ENCODE data around the gene UGT1A5. TPM values are rescaled to one million over a fixed set of nuclear protein-coding genes. Genes with fewer than 3 reads are reported as not detected.

UGT1A5 gene
- total and polyA plus RNA-seq, 2 of the 8 experiments (the other 6 are each of a cell fraction or from before 2014, with no cell fraction given), result not detected

DNA sequence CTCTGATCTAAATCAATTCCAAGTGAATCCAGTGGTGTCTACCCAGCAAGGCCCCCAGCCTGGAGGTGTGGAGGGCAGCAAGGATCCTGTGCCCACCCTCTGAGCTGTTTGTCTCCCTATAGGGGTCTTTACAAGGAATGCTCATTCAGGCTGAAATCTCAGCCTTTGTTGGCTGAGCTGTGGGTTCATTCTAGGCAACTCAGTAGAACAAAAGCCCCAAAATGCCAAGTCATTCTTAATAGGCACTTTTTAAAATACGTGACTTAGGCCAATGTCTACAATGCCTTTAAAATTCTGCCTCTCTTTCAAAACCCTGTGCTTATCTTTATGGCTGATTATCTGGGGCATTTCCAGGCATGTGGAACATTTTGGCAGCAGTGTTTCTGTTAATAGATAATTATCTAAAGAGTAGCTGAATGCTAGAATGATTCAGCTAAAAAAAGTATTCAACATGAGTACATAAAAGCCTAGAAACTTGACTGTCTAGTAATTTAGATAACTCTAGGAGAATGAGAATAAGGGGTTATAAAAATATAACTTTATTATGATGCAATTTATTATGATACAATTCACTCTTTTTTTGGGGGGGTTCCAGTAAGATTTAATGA, 12.6 kb upstream of the UGT1A5 start:
- H2BK120ac ChIP-seq (replicated peaks; ENCODE audit: low read depth, low read length), result no peak overlapping the region
- POLR2A ChIA-PET (ENCODE audit: partially characterized antibody), result no interaction called here
- TF ChIP-seq, protein P1, sequence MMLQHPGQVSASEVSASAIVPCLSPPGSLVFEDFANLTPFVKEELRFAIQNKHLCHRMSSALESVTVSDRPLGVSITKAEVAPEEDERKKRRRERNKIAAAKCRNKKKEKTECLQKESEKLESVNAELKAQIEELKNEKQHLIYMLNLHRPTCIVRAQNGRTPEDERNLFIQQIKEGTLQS (IDR thresholded peaks at IDR 0.05; ENCODE audit: insufficient read depth, low read depth, low read length), result no peak
- peak; percentile 98 for TF ChIP-seq BACH1 (IDR thresholded peaks at IDR 0.05; ENCODE audit: low read length)
- peak; percentile 90 for TF ChIP-seq MAFK (IDR thresholded peaks at IDR 0.05; ENCODE audit: low read depth, low read length)
- no peak overlapping the region for H3K23ac ChIP-seq (ENCODE audit: insufficient read length)
- H3K14ac ChIP-seq (ENCODE audit: insufficient read length), result no peak overlapping the region
- no peak overlapping the region for H4K91ac ChIP-seq (replicated peaks; ENCODE audit: insufficient read length, low read length)
- H3K9me3 ChIP-seq (ENCODE audit: insufficient read depth in 2 of 2, low read depth in 1 of 2, low read length in 1 of 2), result no peaks in the 10 kb centered on the region
- no peak overlapping the region for H4K5ac ChIP-seq (ENCODE audit: insufficient read length, low read depth, low read length)
- no peaks in the 10 kb centered on the region for H4K20me1 ChIP-seq (replicated peaks in 1 of 2; ENCODE audit: control insufficient read depth in 1 of 2, insufficient read depth in 2 of 2, low read length in 2 of 2)
- CTCF ChIA-PET (ENCODE audit: partially characterized antibody), result interaction anchor here (0.8 to 3.1 kb wide), 2 partner anchors 9 to 12 kb away, joined by 3 to 12 read pairs; partner anchors contain the start of gene UGT1A5
- H3K4me3 ChIP-seq (ENCODE audit: extremely low read depth in 1 of 4, insufficient read depth in 2 of 4, low read depth in 3 of 4, low read length in 4 of 4), result no peak overlapping the region
- no peak for FAIRE-seq
- no peak overlapping the region for H3K27ac ChIP-seq (ENCODE audit: low read depth, low read length)
- H3K4ac ChIP-seq (replicated peaks; ENCODE audit: insufficient read length, low read depth, low read length), result no peak overlapping the region
- H3K27me3 ChIP-seq (replicated peaks in 1 of 4; ENCODE audit: control insufficient read depth in 3 of 4, extremely low read depth in 1 of 4, insufficient read depth in 3 of 4, low read length in 3 of 4), result no peaks in the 10 kb centered on the region
- peaks cover 0 to 4% (median 0%) of the 10 kb centered on the region in 4 experiments; a peak in 1 of 7 replicates for H3K4me1 ChIP-seq (replicated peaks in 1 of 4; ENCODE audit: control insufficient read depth in 3 of 4, insufficient read depth in 4 of 4, low read length in 3 of 4)
- H2BK15ac ChIP-seq (ENCODE audit: low read length), result no peak overlapping the region
- H2AFZ ChIP-seq (ENCODE audit: low read length), result peak overlapping the region; percentile 40; the same call in 1 of the 2 replicates
- no peak overlapping the region; the same call in 1 of the 2 replicates for H3K18ac ChIP-seq (ENCODE audit: extremely low read depth, low read length)
- H3K23me2 ChIP-seq (ENCODE audit: low read depth, low read length), result no peaks in the 10 kb centered on the region
- H3K56ac ChIP-seq (replicated peaks; ENCODE audit: insufficient read length, low read depth, low read length), result no peak overlapping the region
- no peak overlapping the region for H2AK5ac ChIP-seq (ENCODE audit: low read depth, low read length)
- H2BK20ac ChIP-seq (ENCODE audit: low read length), result no peak overlapping the region
- H3K79me1 ChIP-seq (ENCODE audit: low read depth, low read length), result no peaks in the 10 kb centered on the region
- DNase-seq (ENCODE audit: low read depth in 1 of 2, low spot score in 2 of 2), result no peak
- H3K79me2 ChIP-seq (ENCODE audit: control insufficient read depth in 1 of 2, insufficient read depth in 2 of 2, low read length in 2 of 2), result no peaks in the 10 kb centered on the region
- no peak overlapping the region for H2BK12ac ChIP-seq (ENCODE audit: low read depth, low read length)
- H3K4me2 ChIP-seq (ENCODE audit: insufficient read depth in 1 of 2, low read depth in 2 of 2, low read length in 2 of 2), result no peak overlapping the region
- H4K8ac ChIP-seq (ENCODE audit: extremely low read depth, insufficient read depth, low read length), result no peak overlapping the region
- H2BK5ac ChIP-seq (ENCODE audit: low read depth, low read length), result 0 out of 2 replicates have a peak overlapping the region, but pooled peaks have one; percentile 17
- no peak overlapping the region for H3K9ac ChIP-seq (replicated peaks in 1 of 4; ENCODE audit: extremely low read depth in 1 of 4, low read depth in 3 of 4, low read length in 3 of 4)
- no peaks in the 10 kb centered on the region for H3K36me3 ChIP-seq (ENCODE audit: control insufficient read depth in 2 of 4, insufficient read depth in 4 of 4, low read length in 3 of 4)
- WGBS, 2 experiments (ENCODE audit: extremely low coverage in 1 of 2, insufficient coverage in 1 of 2, insufficient read length in 1 of 2, insufficient replicate concordance in 2 of 2, low coverage in 1 of 2, low lambda C conversion rate in 2 of 2, missing lambda C conversion rate in 1 of 2), result 57% methylated on average over 1 of the region's 1 CpG; no CpG with 5 or more reads in 1 of the 2 experiments

All from H1 (cell line).